Activated T-cell treated with anti-CD3 and anti-CD28 coated beads for 4 hours (primary cell): Measurements from ENCODE around the gene SLC66A2.

Source experiments
- DNase-seq: peaks from one replicate; pipeline ENCODE4 v3.0.0-alpha.2; 2020

SLC66A2 gene

GRCh38 chr18:79949697-79950487 lies 1.6 kb downstream of the SLC66A2 start:
- DNase-seq: no peak

- DNase-seq: no peak
These were observed 2.6 kb downstream of the SLC66A2 start for GRCh38 chr18:79948719-79949411.

- DNase-seq: no peak
These were observed 3.4 kb downstream of the SLC66A2 start for GRCh38 chr18:79947881-79948610.

GRCh38 chr18:79947054-79947755 lies 4.2 kb downstream of the SLC66A2 start:
- DNase-seq: no peak

GRCh38 chr18:79945118-79946042 lies 6.1 kb downstream of the SLC66A2 start:
- DNase-seq: no peak

- no peak for DNase-seq
These were observed 6.7 kb downstream of the SLC66A2 start for GRCh38 chr18:79944746-79945117.

- DNase-seq: no peak
These were observed 7.2 kb downstream of the SLC66A2 start for GRCh38 chr18:79944126-79944731.

GRCh38 chr18:79943608-79944125 lies 7.8 kb downstream of the SLC66A2 start:
- DNase-seq: no peak

GRCh38 chr18:79942786-79943607 lies 8.5 kb downstream of the SLC66A2 start:
- no peak for DNase-seq

GRCh38 chr18:79942211-79942610 lies 9.2 kb downstream of the SLC66A2 start:
- DNase-seq: no peak

GRCh38 chr18:79941473-79942119 lies 9.9 kb downstream of the SLC66A2 start:
- no peak for DNase-seq

GRCh38 chr18:79940814-79941472 lies 10.5 kb downstream of the SLC66A2 start:
- DNase-seq: no peak

GRCh38 chr18:79940126-79940813 lies 11.2 kb downstream of the SLC66A2 start:
- DNase-seq: no peak

GRCh38 chr18:79939096-79939495 lies 12.4 kb downstream of the SLC66A2 start:
- DNase-seq: no peak

- DNase-seq: no peak
These were observed 13.3 kb downstream of the SLC66A2 start for GRCh38 chr18:79938196-79938595.

- no peak for DNase-seq
These were observed 14.2 kb downstream of the SLC66A2 start for GRCh38 chr18:79937103-79937860.

GRCh38 chr18:79936641-79937040 lies 14.8 kb downstream of the SLC66A2 start:
- no peak for DNase-seq

GRCh38 chr18:79935925-79936324 lies 15.5 kb downstream of the SLC66A2 start:
- no peak for DNase-seq
